ENCODE data around the gene PAPPA2.

DNA sequence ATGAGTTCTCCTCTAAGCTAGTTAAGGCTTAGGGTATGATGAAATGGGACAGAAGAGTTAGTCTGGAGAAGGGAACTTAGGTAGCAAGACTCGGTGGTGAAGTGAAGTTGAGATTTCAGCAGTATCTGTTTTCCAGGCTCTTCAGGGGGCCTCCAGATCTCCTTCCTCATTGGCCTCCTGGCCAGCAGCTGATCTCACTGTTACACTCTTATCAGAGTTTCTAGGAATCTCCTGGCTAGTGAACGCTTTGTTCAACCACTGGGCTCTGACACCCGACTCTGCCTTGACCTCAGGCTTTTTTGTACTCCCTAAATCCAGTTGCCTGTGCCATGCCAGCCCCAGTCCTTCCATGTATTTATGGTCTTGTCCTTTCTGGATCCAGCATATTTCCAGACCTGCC is 390.5 kb downstream of the PAPPA2 start:
- no peak for TF ChIP-seq RAD21 (IDR thresholded peaks at IDR 0.05; ENCODE audit: low read depth)
- TF ChIP-seq EGR1 (IDR thresholded peaks at IDR 0.05): no peak
- TF ChIP-seq TCF12 (IDR thresholded peaks at IDR 0.05; ENCODE audit: low read depth): no peak
- no peak for TF ChIP-seq NFIC (IDR thresholded peaks at IDR 0.05)

Measured in Ishikawa (cell line).